ENCODE measurements around the gene TARM1.

DNA sequence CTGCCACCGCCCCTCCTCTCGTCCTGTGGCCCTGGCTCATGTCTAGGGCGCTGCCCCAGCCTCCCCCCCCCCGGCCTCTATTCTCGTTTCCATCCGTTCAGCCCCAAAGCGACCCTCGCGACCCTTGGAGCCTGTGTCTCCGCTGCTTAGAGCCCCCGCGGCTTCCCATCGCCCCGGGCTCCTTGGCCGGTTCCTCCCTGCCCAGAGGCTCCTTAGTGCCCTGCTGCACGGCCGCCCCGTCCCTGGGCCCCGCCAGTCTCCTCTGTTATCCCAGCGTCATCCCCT, 47.2 kb upstream of the TARM1 start:
- TF ChIP-seq, protein P1, sequence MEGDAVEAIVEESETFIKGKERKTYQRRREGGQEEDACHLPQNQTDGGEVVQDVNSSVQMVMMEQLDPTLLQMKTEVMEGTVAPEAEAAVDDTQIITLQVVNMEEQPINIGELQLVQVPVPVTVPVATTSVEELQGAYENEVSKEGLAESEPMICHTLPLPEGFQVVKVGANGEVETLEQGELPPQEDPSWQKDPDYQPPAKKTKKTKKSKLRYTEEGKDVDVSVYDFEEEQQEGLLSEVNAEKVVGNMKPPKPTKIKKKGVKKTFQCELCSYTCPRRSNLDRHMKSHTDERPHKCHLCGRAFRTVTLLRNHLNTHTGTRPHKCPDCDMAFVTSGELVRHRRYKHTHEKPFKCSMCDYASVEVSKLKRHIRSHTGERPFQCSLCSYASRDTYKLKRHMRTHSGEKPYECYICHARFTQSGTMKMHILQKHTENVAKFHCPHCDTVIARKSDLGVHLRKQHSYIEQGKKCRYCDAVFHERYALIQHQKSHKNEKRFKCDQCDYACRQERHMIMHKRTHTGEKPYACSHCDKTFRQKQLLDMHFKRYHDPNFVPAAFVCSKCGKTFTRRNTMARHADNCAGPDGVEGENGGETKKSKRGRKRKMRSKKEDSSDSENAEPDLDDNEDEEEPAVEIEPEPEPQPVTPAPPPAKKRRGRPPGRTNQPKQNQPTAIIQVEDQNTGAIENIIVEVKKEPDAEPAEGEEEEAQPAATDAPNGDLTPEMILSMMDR (IDR thresholded peaks at IDR 0.05) = no peak
- TF ChIP-seq POLR2A (IDR thresholded peaks at IDR 0.05) = no peak

Data from lower leg skin (tissue), 3 donors.